IMR-90 (cell line): ENCODE results near the gene NPIPA5. TPM values are rescaled to one million over a fixed set of nuclear protein-coding genes. Genes with fewer than 3 reads are reported as not detected.

ENCODE experiments used
- polyA plus RNA-seq, 3 experiments: library from polyadenylated mRNA; depleted of rRNA; stranded (reverse); fragments of >200 nt; gene quantifications; 2 replicates each; pipeline ENCODE4 v1.2.3, GENCODE V29; 2012; ENCODE audit warnings: low replicate concordance in 1 of 3
- total RNA-seq: library from RNA; depleted of rRNA; stranded (reverse); fragments of >200 nt; gene quantifications from 2 replicates; pipeline ENCODE4 v1.2.3, GENCODE V29; 2012; rRNA removed

The NPIPA5 gene
- total and polyA plus RNA-seq, 2 of the 4 experiments (the other 2 are of a cell fraction), result 1.3 TPM; not detected in 1

Other genes starting within 250 kb of the NPIPA5 start
- under 0.01 TPM in 1 of 2 replicates, not detected in the other for gene MPV17L, start 17.5 kb upstream of the NPIPA5 start, total RNA-seq
- 0.03 and 0.13 TPM in 2 replicates for gene MPV17L, start 17.5 kb upstream of the NPIPA5 start, polyA plus RNA-seq (2012; rRNA removed)
- 22.5 and 22.6 TPM in 2 replicates for gene BMERB1, start 56.3 kb upstream of the NPIPA5 start, total RNA-seq
- 31.2 and 32.9 TPM in 2 replicates for gene BMERB1, start 56.3 kb upstream of the NPIPA5 start, polyA plus RNA-seq (2012; rRNA removed)